ENCODE data around the gene GRAP.

GRAP gene

GRCh38 chr17:18991531-18992315, 55.0 kb downstream of the GRAP start:
- H3K27ac ChIP-seq (ENCODE audit: low read depth, low read length), result no peak overlapping the region
- H3K4me3 ChIP-seq (ENCODE audit: low read length), result no peak overlapping the region
- peaks cover 7% of the 10 kb centered on the region for H3K36me3 ChIP-seq (ENCODE audit: control insufficient read depth, insufficient read depth, low read length)

DNA sequence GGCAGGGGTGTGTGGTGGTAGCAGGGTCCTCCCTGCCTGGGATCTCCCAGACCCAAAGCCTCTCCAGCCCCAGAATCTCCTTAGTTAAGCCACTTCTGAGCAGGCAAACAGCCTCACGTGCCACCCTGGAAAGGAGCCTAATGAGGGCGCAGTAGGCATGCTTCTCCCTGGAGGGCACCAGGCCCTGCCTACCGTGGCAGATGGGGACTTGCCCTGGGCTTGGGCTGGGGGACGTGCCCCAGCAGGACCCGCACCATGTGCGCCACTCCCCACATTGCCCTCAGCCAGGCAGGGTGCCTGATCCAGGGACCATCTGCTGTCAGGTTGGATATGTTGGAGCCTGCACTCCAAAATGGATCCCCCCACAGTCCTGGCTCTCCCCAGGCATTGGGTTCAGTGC, 56.4 kb downstream of the GRAP start:
- no peaks in the 10 kb centered on the region for H3K4me1 ChIP-seq (ENCODE audit: control insufficient read depth, insufficient read depth, low read length)

More at GRCh38 chr17:18991531-18992315, 55.0 kb downstream of the GRAP start:
- H3K9ac ChIP-seq (ENCODE audit: low read length), result no peak overlapping the region
- H3K4me1 ChIP-seq (ENCODE audit: control insufficient read depth, insufficient read depth, low read length), result no peaks in the 10 kb centered on the region
- H3K27me3 ChIP-seq (ENCODE audit: control insufficient read depth, insufficient read depth, low read length), result no peaks in the 10 kb centered on the region

DNA sequence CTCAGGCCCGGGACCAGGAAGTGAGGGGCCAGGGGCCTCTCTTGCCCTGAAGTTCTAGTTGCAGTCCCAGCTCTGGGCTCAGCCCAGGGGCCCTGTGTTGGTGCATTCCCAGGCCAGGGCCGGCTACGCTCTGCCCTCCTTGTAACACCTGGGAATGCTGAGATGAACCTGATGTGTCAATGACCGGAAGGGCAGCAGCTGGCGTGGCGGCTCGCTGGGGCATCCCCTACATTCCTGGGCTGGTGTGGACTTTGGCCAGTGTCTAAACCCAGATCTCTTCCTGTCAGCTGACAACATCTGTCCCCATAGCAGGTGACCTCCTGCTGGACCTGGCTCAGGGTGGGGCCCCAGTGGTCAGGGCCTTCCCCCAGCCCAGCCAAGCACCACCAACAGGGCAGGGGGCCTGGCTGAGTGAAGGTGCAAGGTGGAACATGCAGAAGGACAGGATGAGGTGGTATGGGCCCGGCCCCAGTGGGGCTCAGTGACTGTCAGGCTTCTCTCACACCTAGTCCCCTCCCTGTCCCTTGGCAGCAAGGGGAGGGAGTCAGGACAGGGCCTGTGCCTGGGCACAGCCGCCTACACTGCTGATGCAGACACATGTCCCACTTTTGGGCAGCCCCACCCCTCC, 58.1 kb downstream of the GRAP start:
- H3K9ac ChIP-seq (ENCODE audit: low read length), result no peak overlapping the region
- peaks cover 7% of the 10 kb centered on the region for H3K36me3 ChIP-seq (ENCODE audit: control insufficient read depth, insufficient read depth, low read length)
- H3K4me3 ChIP-seq (ENCODE audit: low read length), result no peak overlapping the region
- H3K4me1 ChIP-seq (ENCODE audit: control insufficient read depth, insufficient read depth, low read length), result no peaks in the 10 kb centered on the region
- H3K27me3 ChIP-seq (ENCODE audit: control insufficient read depth, insufficient read depth, low read length), result no peaks in the 10 kb centered on the region
- H3K27ac ChIP-seq (ENCODE audit: low read depth, low read length), result no peak overlapping the region

More for the DNA sequence above, 56.4 kb downstream of the GRAP start:
- Histone ChIP-seq H3K4me3 (ENCODE audit: low read length) (no peak overlapping the region), H3K27me3 (ENCODE audit: control insufficient read depth, insufficient read depth, low read length) (no peaks in the 10 kb centered on the region), H3K9ac (ENCODE audit: low read length) (no peak overlapping the region), H3K27ac (ENCODE audit: low read depth, low read length) (no peak overlapping the region), H3K36me3 (ENCODE audit: control insufficient read depth, insufficient read depth, low read length) (peaks cover 7% of the 10 kb centered on the region)

- H3K4me3 ChIP-seq (ENCODE audit: low read length), result no peak overlapping the region
- H3K36me3 ChIP-seq (ENCODE audit: control insufficient read depth, insufficient read depth, low read length), result peaks cover 7% of the 10 kb centered on the region
- no peaks in the 10 kb centered on the region for H3K27me3 ChIP-seq (ENCODE audit: control insufficient read depth, insufficient read depth, low read length)
- H3K27ac ChIP-seq (ENCODE audit: low read depth, low read length), result no peak overlapping the region
- H3K4me1 ChIP-seq (ENCODE audit: control insufficient read depth, insufficient read depth, low read length), result no peaks in the 10 kb centered on the region
- H3K9ac ChIP-seq (ENCODE audit: low read length), result no peak overlapping the region
Measured at GRCh38 chr17:18987862-18988545, 58.8 kb downstream of the GRAP start.

DNA sequence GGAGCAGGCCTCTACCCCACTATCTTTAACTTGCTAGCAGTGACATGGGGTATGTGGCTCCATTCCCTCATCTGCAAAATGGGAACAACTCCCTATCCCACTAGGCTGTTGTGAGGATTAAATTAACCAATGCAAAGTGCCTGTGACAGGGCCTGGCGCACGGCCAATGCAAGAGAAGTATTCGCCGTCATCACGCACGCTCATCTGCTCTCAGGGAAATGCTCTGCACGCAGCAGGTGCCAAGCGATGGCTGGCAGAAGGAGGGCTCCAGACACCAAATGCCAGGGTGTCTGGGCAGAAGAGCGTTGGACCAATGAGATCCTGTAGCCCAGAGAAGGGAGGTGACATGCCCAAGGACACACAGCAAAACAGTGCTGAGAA, 59.5 kb downstream of the GRAP start:
- Histone ChIP-seq H3K4me3 (ENCODE audit: low read length) (no peak overlapping the region), H3K4me1 (ENCODE audit: control insufficient read depth, insufficient read depth, low read length) (no peaks in the 10 kb centered on the region), H3K9ac (ENCODE audit: low read length) (no peak overlapping the region), H3K36me3 (ENCODE audit: control insufficient read depth, insufficient read depth, low read length) (peaks cover 7% of the 10 kb centered on the region), H3K27me3 (ENCODE audit: control insufficient read depth, insufficient read depth, low read length) (no peaks in the 10 kb centered on the region), H3K27ac (ENCODE audit: low read depth, low read length) (no peak overlapping the region)

DNA sequence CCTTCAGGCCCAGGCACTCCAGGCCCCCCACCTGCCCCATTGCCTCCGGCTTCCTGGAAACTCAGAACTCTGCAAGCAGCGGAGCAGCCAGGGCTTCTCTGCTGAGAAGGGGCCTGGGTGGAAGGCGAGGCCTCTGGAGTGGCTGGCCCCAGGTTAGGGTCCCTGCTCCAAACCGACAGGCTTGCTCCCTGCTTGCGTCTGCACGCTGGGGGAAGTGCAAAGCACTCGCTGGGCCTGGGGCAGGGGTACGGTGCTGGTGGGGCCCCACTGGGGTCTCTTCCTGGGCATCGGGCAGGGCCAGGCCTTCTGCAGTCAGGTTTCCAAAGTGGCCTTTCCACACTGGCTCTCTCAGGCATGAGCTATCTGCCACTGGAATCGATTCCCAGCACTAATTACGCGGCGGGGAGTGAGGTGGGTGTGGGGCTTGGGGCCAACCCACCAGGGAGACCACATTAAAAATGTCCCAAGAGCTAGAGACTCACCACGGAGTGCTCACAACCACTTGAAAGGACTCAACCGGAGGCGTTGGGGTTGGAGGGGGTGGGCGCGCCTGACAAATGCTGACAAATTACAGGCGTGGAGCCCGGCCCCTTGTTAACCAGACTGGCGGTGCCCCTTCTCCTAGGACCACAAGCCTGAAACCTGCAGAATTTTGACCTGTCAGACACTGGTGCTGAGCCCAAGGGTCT, 60.1 kb downstream of the GRAP start:
- Histone ChIP-seq H3K27me3 (ENCODE audit: control insufficient read depth, insufficient read depth, low read length) (no peaks in the 10 kb centered on the region), H3K36me3 (ENCODE audit: control insufficient read depth, insufficient read depth, low read length) (peaks cover 7% of the 10 kb centered on the region), H3K4me1 (ENCODE audit: control insufficient read depth, insufficient read depth, low read length) (no peaks in the 10 kb centered on the region), H3K9ac (ENCODE audit: low read length) (no peak overlapping the region), H3K4me3 (ENCODE audit: low read length) (no peak overlapping the region), H3K27ac (ENCODE audit: low read depth, low read length) (no peak overlapping the region)

DNA sequence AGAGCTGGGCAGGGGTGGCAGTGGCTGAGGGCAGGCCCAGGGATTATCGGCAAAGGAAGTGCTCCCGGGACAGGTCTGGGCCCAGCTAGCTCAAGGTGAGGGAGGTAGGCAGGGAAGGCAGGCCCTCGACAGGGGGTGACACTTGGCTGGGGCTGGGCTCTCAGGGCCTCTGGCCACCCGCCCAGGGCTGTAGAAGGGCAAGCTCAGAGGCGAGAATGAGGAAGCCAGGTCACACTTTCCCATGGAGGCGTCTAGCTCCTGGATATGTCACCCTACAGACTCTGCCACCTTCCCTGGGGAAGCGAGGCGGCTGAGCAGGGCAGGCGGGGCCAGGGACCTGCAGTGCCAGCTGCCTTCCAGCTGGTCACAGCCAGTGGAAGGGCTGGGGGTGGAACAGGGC, 61.3 kb downstream of the GRAP start:
- Histone ChIP-seq H3K9ac (ENCODE audit: low read length) (no peak overlapping the region), H3K36me3 (ENCODE audit: control insufficient read depth, insufficient read depth, low read length) (peaks cover 7% of the 10 kb centered on the region), H3K4me3 (ENCODE audit: low read length) (no peak overlapping the region), H3K4me1 (ENCODE audit: control insufficient read depth, insufficient read depth, low read length) (no peaks in the 10 kb centered on the region), H3K27me3 (ENCODE audit: control insufficient read depth, insufficient read depth, low read length) (no peaks in the 10 kb centered on the region), H3K27ac (ENCODE audit: low read depth, low read length) (no peak overlapping the region)

DNA sequence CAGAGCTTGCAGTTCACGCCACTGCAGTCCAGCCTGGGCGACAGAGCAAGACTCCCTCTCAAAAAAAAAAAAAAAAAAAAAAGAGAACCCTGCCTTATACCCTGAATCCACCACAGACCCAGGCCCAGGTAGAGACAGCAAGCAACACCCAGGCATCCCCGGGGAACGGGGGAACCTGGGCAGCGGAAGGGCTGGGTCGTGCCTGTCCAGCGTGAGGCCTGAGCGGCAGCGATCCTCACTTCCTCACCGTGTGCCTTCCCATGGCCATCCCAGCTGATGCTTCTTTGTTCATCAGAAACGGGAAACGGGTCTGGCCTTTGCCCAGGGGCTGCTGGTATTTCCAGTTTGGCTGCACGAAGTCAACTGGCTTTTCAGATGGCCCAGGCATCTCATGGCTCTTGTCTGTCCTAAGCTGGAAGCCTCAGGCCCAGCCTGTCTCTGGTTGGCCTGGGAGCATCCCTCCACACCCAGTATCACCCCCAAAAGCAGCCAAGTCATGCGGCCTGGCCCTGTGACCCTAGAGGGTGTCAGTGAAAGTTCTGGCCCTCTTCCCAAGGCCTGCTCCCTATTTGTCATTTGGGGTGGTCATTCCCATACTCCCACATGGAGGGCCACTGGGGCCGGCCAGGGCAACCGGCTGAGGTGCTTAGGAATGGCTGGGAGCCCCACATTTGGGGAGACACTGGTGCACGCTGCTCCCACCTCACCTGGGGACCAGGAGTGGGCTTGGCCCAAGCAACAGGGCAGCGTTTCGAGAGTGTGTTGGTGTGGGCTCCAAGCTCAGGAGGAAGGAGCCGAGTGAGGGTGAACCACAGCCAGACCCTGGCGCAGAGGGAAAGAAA, 62.3 kb downstream of the GRAP start:
- Histone ChIP-seq H3K27ac (ENCODE audit: low read depth, low read length) (no peak overlapping the region), H3K9ac (ENCODE audit: low read length) (no peak overlapping the region), H3K4me3 (ENCODE audit: low read length) (no peak overlapping the region), H3K27me3 (ENCODE audit: control insufficient read depth, insufficient read depth, low read length) (no peaks in the 10 kb centered on the region), H3K4me1 (ENCODE audit: control insufficient read depth, insufficient read depth, low read length) (no peaks in the 10 kb centered on the region), H3K36me3 (ENCODE audit: control insufficient read depth, insufficient read depth, low read length) (peaks cover 7% of the 10 kb centered on the region)

GRCh38 chr17:18981642-18982424, 64.9 kb downstream of the GRAP start:
- no peaks in the 10 kb centered on the region for H3K27me3 ChIP-seq (ENCODE audit: control insufficient read depth, insufficient read depth, low read length)
- H3K4me1 ChIP-seq (ENCODE audit: control insufficient read depth, insufficient read depth, low read length), result no peaks in the 10 kb centered on the region
- peak overlapping the region; percentile 21 for H3K9ac ChIP-seq (ENCODE audit: low read length)
- peaks cover 11% of the 10 kb centered on the region for H3K36me3 ChIP-seq (ENCODE audit: control insufficient read depth, insufficient read depth, low read length)
- no peak overlapping the region for H3K4me3 ChIP-seq (ENCODE audit: low read length)
- no peak overlapping the region for H3K27ac ChIP-seq (ENCODE audit: low read depth, low read length)

GRCh38 chr17:18981335-18981641, 65.5 kb downstream of the GRAP start:
- Histone ChIP-seq H3K36me3 (ENCODE audit: control insufficient read depth, insufficient read depth, low read length) (peaks cover 12% of the 10 kb centered on the region), H3K9ac (ENCODE audit: low read length) (peak overlapping the region; percentile 21), H3K4me1 (ENCODE audit: control insufficient read depth, insufficient read depth, low read length) (no peaks in the 10 kb centered on the region), H3K27me3 (ENCODE audit: control insufficient read depth, insufficient read depth, low read length) (no peaks in the 10 kb centered on the region), H3K27ac (ENCODE audit: low read depth, low read length) (no peak overlapping the region), H3K4me3 (ENCODE audit: low read length) (no peak overlapping the region)

DNA sequence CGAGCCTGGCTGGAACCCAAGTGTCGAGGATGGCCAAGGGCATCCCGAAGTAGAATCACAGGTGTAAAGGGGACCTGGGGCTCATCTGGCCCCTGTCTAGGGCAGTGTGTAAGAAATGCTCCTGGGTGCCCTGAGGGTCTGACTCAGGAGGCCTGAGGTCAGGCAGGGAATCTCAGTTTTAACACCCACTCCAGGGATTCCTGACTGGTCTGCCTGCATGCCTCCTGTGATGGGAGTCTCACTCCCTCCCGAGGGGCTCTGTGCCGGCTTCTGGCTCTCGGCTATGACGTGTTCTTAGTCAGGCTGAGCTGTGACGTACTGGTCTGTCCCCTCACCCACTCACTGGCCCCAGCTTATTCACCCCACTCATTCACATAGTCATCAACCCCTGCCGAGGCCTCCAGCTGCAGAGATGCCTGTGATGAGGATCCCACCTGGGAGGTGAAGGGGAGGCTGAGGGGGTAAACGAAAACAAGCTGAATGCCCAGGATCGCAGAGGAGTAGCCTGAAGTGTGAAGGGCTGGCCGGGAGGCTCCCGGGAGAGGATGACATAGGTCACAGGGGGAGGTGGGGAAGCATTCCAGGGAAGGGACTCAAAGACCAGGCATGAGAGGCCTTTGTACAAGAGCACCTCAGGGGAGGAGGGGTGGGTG, 65.9 kb downstream of the GRAP start:
- Histone ChIP-seq H3K27ac (ENCODE audit: low read depth, low read length) (no peak overlapping the region), H3K4me3 (ENCODE audit: low read length) (no peak overlapping the region), H3K36me3 (ENCODE audit: control insufficient read depth, insufficient read depth, low read length) (peaks cover 12% of the 10 kb centered on the region)

More for the DNA sequence above, 65.9 kb downstream of the GRAP start:
- Histone ChIP-seq H3K4me1 (ENCODE audit: control insufficient read depth, insufficient read depth, low read length) (no peaks in the 10 kb centered on the region), H3K27me3 (ENCODE audit: control insufficient read depth, insufficient read depth, low read length) (no peaks in the 10 kb centered on the region), H3K9ac (ENCODE audit: low read length) (no peak overlapping the region)

Measured in rectal smooth muscle tissue (tissue), 1 donor.